GM18861 (cell line): ENCODE results near the gene VDAC1.
"Not testable (repeated sequence)": the region's sequence is repeated elsewhere in the genome, so short reads cannot be mapped to it uniquely, and the experiment has no call there.

Experiments
- ATAC-seq: cut with Tn5 transposase; IDR thresholded peaks from one replicate; pipeline ENCODE4 v1.9.1; 2021; ENCODE audit not compliant: unreplicated experiment

VDAC1 gene

GRCh38 chr5:133996683-133997252, 8.0 kb downstream of the VDAC1 start:
- ATAC-seq = no peak

GRCh38 chr5:133995883-133996563, 8.8 kb downstream of the VDAC1 start:
- ATAC-seq = no peak

GRCh38 chr5:133995341-133995740, 9.4 kb downstream of the VDAC1 start:
- no peak for ATAC-seq

GRCh38 chr5:133994990-133995333, 9.8 kb downstream of the VDAC1 start:
- no peak for ATAC-seq

GRCh38 chr5:133994297-133994989, 10.3 kb downstream of the VDAC1 start:
- no peak for ATAC-seq

- ATAC-seq = no peak
These were observed 11.4 kb downstream of the VDAC1 start for GRCh38 chr5:133993185-133993936.

- no peak for ATAC-seq
These were observed 12.2 kb downstream of the VDAC1 start for GRCh38 chr5:133992429-133993155.

- ATAC-seq = no peak
These were observed 13.4 kb downstream of the VDAC1 start for GRCh38 chr5:133991171-133991910.

- no peak for ATAC-seq
These were observed 14.4 kb downstream of the VDAC1 start for GRCh38 chr5:133990396-133990795.

- no peak for ATAC-seq
These were observed 19.1 kb downstream of the VDAC1 start for GRCh38 chr5:133985540-133986180.

- ATAC-seq = no peak
These were observed 21.1 kb downstream of the VDAC1 start for GRCh38 chr5:133983674-133984073.

GRCh38 chr5:133981714-133982113, 23.1 kb downstream of the VDAC1 start:
- no peak for ATAC-seq

GRCh38 chr5:133980652-133981051, 24.1 kb downstream of the VDAC1 start:
- ATAC-seq = no peak

- ATAC-seq = no peak
These were observed 25.8 kb downstream of the VDAC1 start for GRCh38 chr5:133978943-133979342.

- ATAC-seq = no peak
These were observed 26.9 kb downstream of the VDAC1 start for GRCh38 chr5:133977858-133978257.

- ATAC-seq = peak; percentile 47
These were observed 27.5 kb downstream of the VDAC1 start for GRCh38 chr5:133977161-133977787.

- not testable (repeated sequence) for ATAC-seq
These were observed 29.2 kb downstream of the VDAC1 start for GRCh38 chr5:133975546-133975945.

- no peak for ATAC-seq
These were observed 30.6 kb downstream of the VDAC1 start for GRCh38 chr5:133974142-133974541.

- no peak for ATAC-seq
These were observed 34.4 kb downstream of the VDAC1 start for GRCh38 chr5:133970325-133970909.
